Liver (tissue), 9 donors: Measurements from ENCODE around the gene CREBBP. TPM values are rescaled to one million over a fixed set of nuclear protein-coding genes. Genes with fewer than 3 reads are reported as not detected.

ENCODE experiments used
- DNase-seq: peaks from one replicate; pipeline ENCODE4 v3.0.0-alpha.2; 2017; ENCODE audit warnings: low spot score
- H3K27ac ChIP-seq, 2 donors: one replicate each; pipeline ENCODE4 v1.7.0; 2013; ENCODE audit warnings: inconsistent platforms in 2 of 2, low read length in 2 of 2, control low read depth in 1 of 2, low read depth in 1 of 2, mild to moderate bottlenecking in 1 of 2
- H3K27me3 ChIP-seq, 4 donors: one replicate each; pipeline versions ENCODE4 v1.6.1 to v1.7.0; 2013; ENCODE audit warnings: low read length in 3 of 4, inconsistent platforms in 1 of 4, mild to moderate bottlenecking in 1 of 4, moderate library complexity in 1 of 4; ENCODE audit not compliant: control insufficient read depth in 4 of 4, insufficient read depth in 4 of 4
- H3K36me3 ChIP-seq, 4 donors: one replicate each; pipeline versions ENCODE4 v1.6.1 to v1.7.0; 2013; ENCODE audit warnings: low read length in 3 of 4, mild to moderate bottlenecking in 3 of 4, low read depth in 1 of 4, moderate library complexity in 1 of 4; ENCODE audit not compliant: control insufficient read depth in 4 of 4, insufficient read depth in 3 of 4
- H3K4me1 ChIP-seq, 4 donors: one replicate each; pipeline versions ENCODE4 v1.6.1 to v1.7.0; 2013; ENCODE audit warnings: low read length in 3 of 4, mild to moderate bottlenecking in 3 of 4, moderate library complexity in 1 of 4; ENCODE audit not compliant: control insufficient read depth in 4 of 4, insufficient read depth in 4 of 4
- H3K4me3 ChIP-seq, 3 donors: one replicate each; pipeline versions ENCODE4 v1.6.1 to v1.7.0; 2013; ENCODE audit warnings: low read length in 3 of 3, control low read depth in 1 of 3, low read depth in 1 of 3, mild to moderate bottlenecking in 1 of 3
- H3K9ac ChIP-seq, 2 donors: one replicate each; pipeline ENCODE4 v1.7.0; 2013; ENCODE audit warnings: low read length in 2 of 2, mild to moderate bottlenecking in 2 of 2, moderate library complexity in 2 of 2, control low read depth in 1 of 2, low read depth in 1 of 2
- H3K9me3 ChIP-seq, 4 donors: one replicate each; pipeline versions ENCODE4 v1.6.1 to v1.7.0; 2013; ENCODE audit warnings: low read length in 3 of 4; ENCODE audit not compliant: control insufficient read depth in 4 of 4
- EGR1 ChIP-seq, 2 donors: IDR thresholded peaks; 2 replicates each; pipeline ENCODE4 v1.6.1; 2016 to 2018; ENCODE audit warnings: antibody characterized with exemption in 2 of 2, low read depth in 2 of 2
- FOXA1 ChIP-seq: IDR thresholded peaks from 2 replicates; pipeline ENCODE4 v1.6.1; 2016; ENCODE audit warnings: antibody characterized with exemption
- FOXA2 ChIP-seq: IDR thresholded peaks from 2 replicates; pipeline ENCODE4 v1.6.1; 2016; ENCODE audit warnings: antibody characterized with exemption
- GABPA ChIP-seq, 2 donors: IDR thresholded peaks in 1 of 2; conservative IDR thresholded peaks in 1 of 2; 2 replicates each; pipeline ENCODE4 v1.6.1; 2016; ENCODE audit warnings: antibody characterized with exemption in 2 of 2, mild to moderate bottlenecking in 1 of 2, moderate library complexity in 1 of 2
- HNF4A ChIP-seq, 2 donors: conservative IDR thresholded peaks; 2 replicates each; pipeline ENCODE4 v1.6.1; 2016; ENCODE audit warnings: antibody characterized with exemption in 2 of 2, mild to moderate bottlenecking in 2 of 2
- HNF4G ChIP-seq: IDR thresholded peaks from 2 replicates; pipeline ENCODE4 v1.6.1; 2016; ENCODE audit warnings: antibody characterized with exemption
- JUND ChIP-seq, 2 donors: IDR thresholded peaks; 2 replicates each; pipeline ENCODE4 v1.6.1; 2016; ENCODE audit warnings: antibody characterized with exemption in 2 of 2
- NR2F2 ChIP-seq: IDR thresholded peaks from 2 replicates; pipeline ENCODE4 v1.6.1; 2016; ENCODE audit warnings: antibody characterized with exemption
- RAD21 ChIP-seq, 2 donors: IDR thresholded peaks; 2 replicates each; pipeline ENCODE4 v1.6.1; 2016; ENCODE audit warnings: antibody characterized with exemption in 2 of 2, mild to moderate bottlenecking in 2 of 2
- REST ChIP-seq: IDR thresholded peaks from 2 replicates; pipeline ENCODE4 v1.6.1; 2016; ENCODE audit warnings: antibody characterized with exemption, mild to moderate bottlenecking
- RXRA ChIP-seq, 2 donors: IDR thresholded peaks; 2 replicates each; pipeline ENCODE4 v1.6.1; 2017 to 2018; ENCODE audit warnings: antibody characterized with exemption in 2 of 2, mild to moderate bottlenecking in 1 of 2
- SP1 ChIP-seq: IDR thresholded peaks from 2 replicates; pipeline ENCODE4 v1.6.1; 2018; ENCODE audit warnings: antibody characterized with exemption, mild to moderate bottlenecking
- TAF1 ChIP-seq: conservative IDR thresholded peaks from 2 replicates; pipeline ENCODE4 v1.6.1; 2016; ENCODE audit warnings: antibody characterized with exemption, mild to moderate bottlenecking
- YY1 ChIP-seq: IDR thresholded peaks from 2 replicates; pipeline ENCODE4 v1.6.1; 2016; ENCODE audit warnings: antibody characterized with exemption, mild to moderate bottlenecking
- ZBTB33 ChIP-seq: IDR thresholded peaks from 2 replicates; pipeline ENCODE4 v1.6.1; 2016; ENCODE audit warnings: antibody characterized with exemption
- WGBS: extraction: QIAGEN DNeasy Blood & Tissue Kit; methylation state at CpG from one replicate; pipeline ENCODE4 v1.1.7; 2013; 5-methylcytosine and 5-hydroxymethylcytosine counted together
- polyA plus RNA-seq, 2 donors: library from polyadenylated mRNA; stranded (reverse) in 1 of 2; unstranded in 1 of 2; fragments of 200-250 nt in 1 of 2; fragments of >200 nt in 1 of 2; fragmentation: Nextera tagmentation in 1 of 2; extraction: Ambion mirVana in 1 of 2; gene quantifications; one replicate each; pipeline versions ENCODE4 v1.2.1 to v1.2.3, GENCODE V29; 2013 to 2015
- total RNA-seq, 2 donors: library from RNA; depleted of rRNA; stranded (reverse); fragments of >200 nt; gene quantifications; one replicate each; pipeline ENCODE4 v1.2.3, GENCODE V29; 2014
- TF ChIP-seq, protein P1 (sequence below): fragments of 150-350 bp; IDR thresholded peaks from 2 replicates; pipeline ENCODE4 v1.5.1; 2017; ENCODE audit warnings: improper control_type of control experiment, low read depth, low read length; ENCODE audit not compliant: missing input control
- TF ChIP-seq, protein P2 (sequence below): IDR thresholded peaks from 2 replicates; pipeline ENCODE4 v1.6.1; 2016; ENCODE audit warnings: antibody characterized with exemption
- TF ChIP-seq, protein P3 (sequence below): IDR thresholded peaks from 2 replicates; pipeline ENCODE4 v1.6.1; 2016; ENCODE audit warnings: antibody characterized with exemption
- donor health status: healthy.
- donor health status: healthy.
- donor health status: healthy.
- donor health status: healthy.
- donor health status: healthy.

CREBBP gene
- total and polyA plus RNA-seq, 4 donors = 7.0 to 25.8 (median 19.5) TPM

GRCh38 chr16:3761375-3762106, 119.0 kb downstream of the CREBBP start:
- H3K4me3 ChIP-seq = no peak overlapping the region
- no peaks in the 10 kb centered on the region for H3K9me3 ChIP-seq
- H3K4me1 ChIP-seq = peaks cover 0 to 3% (median 0%) of the 10 kb centered on the region in 4 donors
- H3K9ac ChIP-seq = no peak overlapping the region
- TF ChIP-seq YY1 = no peak
- no peak for TF ChIP-seq REST
- H3K27ac ChIP-seq = no peak overlapping the region
- H3K27me3 ChIP-seq = no peaks in the 10 kb centered on the region
- no peak for DNase-seq
- WGBS = 92% methylated on average over 14 of the region's 14 CpGs
- H3K36me3 ChIP-seq = peaks cover 11 to 63% (median 45%) of the 10 kb centered on the region in 4 donors

- Histone ChIP-seq H3K9me3 (no peaks in the 10 kb centered on the region), H3K27me3 (no peaks in the 10 kb centered on the region), H3K36me3 (peaks cover 11 to 57% (median 40%) of the 10 kb centered on the region in 4 donors), H3K4me3 (no peak overlapping the region), H3K27ac (no peak overlapping the region), H3K9ac (no peak overlapping the region), H3K4me1 (peaks cover 0 to 13% (median 8%) of the 10 kb centered on the region in 4 donors)
- no peak for DNase-seq
- 97% methylated on average over 6 of the region's 6 CpGs for WGBS
- TF ChIP-seq, protein P1, sequence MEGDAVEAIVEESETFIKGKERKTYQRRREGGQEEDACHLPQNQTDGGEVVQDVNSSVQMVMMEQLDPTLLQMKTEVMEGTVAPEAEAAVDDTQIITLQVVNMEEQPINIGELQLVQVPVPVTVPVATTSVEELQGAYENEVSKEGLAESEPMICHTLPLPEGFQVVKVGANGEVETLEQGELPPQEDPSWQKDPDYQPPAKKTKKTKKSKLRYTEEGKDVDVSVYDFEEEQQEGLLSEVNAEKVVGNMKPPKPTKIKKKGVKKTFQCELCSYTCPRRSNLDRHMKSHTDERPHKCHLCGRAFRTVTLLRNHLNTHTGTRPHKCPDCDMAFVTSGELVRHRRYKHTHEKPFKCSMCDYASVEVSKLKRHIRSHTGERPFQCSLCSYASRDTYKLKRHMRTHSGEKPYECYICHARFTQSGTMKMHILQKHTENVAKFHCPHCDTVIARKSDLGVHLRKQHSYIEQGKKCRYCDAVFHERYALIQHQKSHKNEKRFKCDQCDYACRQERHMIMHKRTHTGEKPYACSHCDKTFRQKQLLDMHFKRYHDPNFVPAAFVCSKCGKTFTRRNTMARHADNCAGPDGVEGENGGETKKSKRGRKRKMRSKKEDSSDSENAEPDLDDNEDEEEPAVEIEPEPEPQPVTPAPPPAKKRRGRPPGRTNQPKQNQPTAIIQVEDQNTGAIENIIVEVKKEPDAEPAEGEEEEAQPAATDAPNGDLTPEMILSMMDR = no peak
- TF ChIP-seq TAF1 (no peak), REST (no peak), FOXA1 (no peak), HNF4A (conservative IDR thresholded peaks at IDR 0.05) (no peak), SP1 (no peak), FOXA2 (no peak), RXRA (IDR thresholded peaks at IDR 0.05) (no peak), NR2F2 (no peak), ZBTB33 (no peak), HNF4G (no peak), YY1 (no peak), JUND (IDR thresholded peaks at IDR 0.05) (no peak), EGR1 (IDR thresholded peaks at IDR 0.05; ENCODE audit: low read depth in 2 of 2) (no peak), GABPA (IDR thresholded peaks at IDR 0.05 in 1 of 2, conservative IDR thresholded peaks at IDR 0.05 in 1 of 2) (no peak), RAD21 (IDR thresholded peaks at IDR 0.05) (no peak)
- TF ChIP-seq, protein P2, sequence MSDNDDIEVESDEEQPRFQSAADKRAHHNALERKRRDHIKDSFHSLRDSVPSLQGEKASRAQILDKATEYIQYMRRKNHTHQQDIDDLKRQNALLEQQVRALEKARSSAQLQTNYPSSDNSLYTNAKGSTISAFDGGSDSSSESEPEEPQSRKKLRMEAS = no peak
- TF ChIP-seq, protein P3, sequence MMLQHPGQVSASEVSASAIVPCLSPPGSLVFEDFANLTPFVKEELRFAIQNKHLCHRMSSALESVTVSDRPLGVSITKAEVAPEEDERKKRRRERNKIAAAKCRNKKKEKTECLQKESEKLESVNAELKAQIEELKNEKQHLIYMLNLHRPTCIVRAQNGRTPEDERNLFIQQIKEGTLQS = no peak
These were observed 120.0 kb downstream of the CREBBP start for GRCh38 chr16:3760518-3760917.
